NCI-H2171 treated with DMSO at 0.1 percent for 48 hours (cell line): ENCODE results near the gene TSEN15.
"Not testable (repeated sequence)": the region's sequence is repeated elsewhere in the genome, so short reads cannot be mapped to it uniquely, and the experiment has no call there.

Experiments used
- DNase-seq: peaks from one replicate; lab custom pipeline; 2025; lab: John Stamatoyannopoulos, UW

The TSEN15 gene

GRCh38 chr1:184031409-184032107 lies 20.0 kb upstream of the TSEN15 start:
- no peak for DNase-seq

GRCh38 chr1:184032306-184032929 lies 19.1 kb upstream of the TSEN15 start:
- DNase-seq = no peak

- no peak for DNase-seq
Observed at GRCh38 chr1:184032930-184033418, 18.6 kb upstream of the TSEN15 start.

- no peak for DNase-seq
Observed at GRCh38 chr1:184033711-184034167, 17.8 kb upstream of the TSEN15 start.

GRCh38 chr1:184034761-184035379 lies 16.7 kb upstream of the TSEN15 start:
- DNase-seq = no peak

GRCh38 chr1:184035719-184036516 lies 15.6 kb upstream of the TSEN15 start:
- DNase-seq = peak; percentile 14

GRCh38 chr1:184036517-184036949 lies 15.0 kb upstream of the TSEN15 start:
- peak; percentile 69 for DNase-seq

- DNase-seq = peak; percentile 47
Observed at GRCh38 chr1:184037849-184038591, 13.5 kb upstream of the TSEN15 start.

GRCh38 chr1:184039126-184039525 lies 12.4 kb upstream of the TSEN15 start:
- peak; percentile 79 for DNase-seq

GRCh38 chr1:184041731-184042130 lies 9.8 kb upstream of the TSEN15 start:
- no peak for DNase-seq

- DNase-seq = not testable (repeated sequence)
Observed at GRCh38 chr1:184043315-184043714, 8.2 kb upstream of the TSEN15 start.

- no peak for DNase-seq
Observed at GRCh38 chr1:184044603-184045376, 6.7 kb upstream of the TSEN15 start.

- DNase-seq = not testable (repeated sequence)
Observed at GRCh38 chr1:184047541-184047940, 4.0 kb upstream of the TSEN15 start.

GRCh38 chr1:184048561-184049240 lies 2.8 kb upstream of the TSEN15 start:
- no peak for DNase-seq

- no peak for DNase-seq
Observed at GRCh38 chr1:184049291-184049690, 2.2 kb upstream of the TSEN15 start.

- DNase-seq = no peak
Observed at GRCh38 chr1:184049836-184050468, 1.6 kb upstream of the TSEN15 start.

- no peak for DNase-seq
Observed at GRCh38 chr1:184050636-184051035, 894 bp upstream of the TSEN15 start.

- DNase-seq = peak; percentile 40
Observed at GRCh38 chr1:184051138-184051484, 419 bp upstream of the TSEN15 start.

- peak; percentile 33 for DNase-seq
Observed at GRCh38 chr1:184052194-184052559, 647 bp downstream of the TSEN15 start.

- no peak for DNase-seq
Observed at GRCh38 chr1:184052750-184053149, 1.2 kb downstream of the TSEN15 start.
